Airway epithelial cell (primary cell): Measurements from ENCODE around the gene OR5B3. TPM values are rescaled to one million over a fixed set of nuclear protein-coding genes. Genes with fewer than 3 reads are reported as not detected.

Experiments
- total RNA-seq: library from RNA; depleted of rRNA; stranded (reverse); fragments of >200 nt; gene quantifications from 2 replicates; pipeline ENCODE4 v1.2.3, GENCODE V29; 2015

OR5B3 gene
- total RNA-seq, result not detected in 2 replicates

DNA sequence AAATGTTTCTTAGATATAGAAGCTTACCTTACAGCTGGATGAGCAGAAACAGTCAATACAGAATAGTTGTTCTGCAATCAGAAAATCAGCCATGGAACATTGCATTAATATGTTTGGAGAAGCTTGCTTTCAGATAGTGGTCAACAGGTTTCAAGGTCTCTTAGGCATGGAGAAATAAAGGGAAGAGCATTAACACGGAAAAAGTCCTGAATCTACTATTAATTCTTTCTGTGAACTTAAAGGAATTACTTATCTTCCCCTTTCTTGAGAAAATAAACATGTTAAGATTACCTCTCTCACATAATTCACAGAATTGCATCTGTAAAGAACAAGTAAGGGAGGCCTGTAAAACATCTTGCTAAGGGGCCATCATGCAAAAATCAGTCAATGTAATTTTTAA is at the start of gene OR5B3:
Gene OR5B3 (minus strand): TSS at position 101 of the 400 bp plus-strand sequence. CDS start 3,465 bp downstream, outside the sequence.

GRCh38 chr11:58442136-58442535 is 35.5 kb upstream of the OR5B3 start, which contains the start of gene OR5B12:
Gene OR5B12 (minus strand): TSS chr11:58442236. CDS start chr11:58440151, 2,085 bp downstream.

DNA sequence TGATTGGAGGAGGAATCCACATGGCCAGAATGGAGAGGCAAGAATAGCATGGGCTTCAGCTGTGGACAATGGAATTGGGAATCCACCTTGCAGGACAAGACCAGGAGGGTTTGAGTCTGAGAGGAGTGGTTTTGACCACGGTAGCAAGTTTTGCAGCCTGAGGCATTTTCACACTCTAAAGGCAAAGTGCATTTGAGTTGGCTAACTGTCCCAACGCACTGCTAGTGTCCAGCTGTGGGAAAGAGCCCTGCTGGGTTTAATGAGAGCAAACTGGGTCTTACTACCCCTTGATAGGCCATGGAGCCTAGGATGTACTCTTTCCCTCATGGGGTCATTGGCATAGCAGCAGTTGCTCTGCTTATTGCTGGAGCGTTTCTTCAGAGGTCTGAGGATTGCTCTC is 21.3 kb upstream of the OR5B3 start, which contains the start of gene OR5B2:
Gene OR5B2 (minus strand): TSS at position 101 of the 400 bp plus-strand sequence. CDS start 4,860 bp downstream, outside the sequence.

DNA sequence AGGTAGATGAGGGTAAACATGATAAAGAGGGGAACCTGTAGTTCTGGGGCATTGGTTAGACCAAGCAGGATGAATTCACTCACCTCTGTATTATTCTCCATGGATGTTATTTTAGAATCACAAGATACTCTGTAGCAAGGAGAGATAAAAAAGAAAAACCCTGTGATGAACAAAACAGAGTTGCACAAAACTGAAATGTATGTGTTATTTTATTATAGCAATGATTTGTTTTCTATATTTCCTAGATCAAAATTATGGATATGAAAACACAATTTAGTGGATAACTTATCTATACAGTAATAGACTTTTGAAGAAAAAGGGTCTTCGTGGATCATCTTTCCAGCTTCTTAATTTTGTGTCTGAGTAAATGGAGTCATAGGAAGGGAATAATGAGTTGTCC is 47.7 kb downstream of the OR5B3 start, which contains the start of gene OR5B17:
Gene OR5B17 (minus strand): TSS at position 101 of the 400 bp plus-strand sequence. CDS start 0 bp downstream, at position 101.

Other genes with a start within 250 kb of the OR5B3 start
- not detected in 2 replicates for gene OR9Q2, start 217.8 kb downstream of the OR5B3 start, total RNA-seq
- gene OR1S2, start 202.7 kb downstream of the OR5B3 start, total RNA-seq, result not detected in 2 replicates
- not detected in 2 replicates for gene OR1S1, start 194.2 kb downstream of the OR5B3 start, total RNA-seq
- not detected in 2 replicates for gene OR10Q1, start 178.0 kb downstream of the OR5B3 start, total RNA-seq
- not detected in 2 replicates for gene OR10W1, start 138.6 kb downstream of the OR5B3 start, total RNA-seq
- not detected in 2 replicates for gene OR5B17, start 47.8 kb downstream of the OR5B3 start, total RNA-seq
- not detected in 2 replicates for gene OR5B2, start 21.2 kb upstream of the OR5B3 start, total RNA-seq
- not detected in 2 replicates for gene OR5B12, start 35.4 kb upstream of the OR5B3 start, total RNA-seq
- gene OR5B21, start 101.2 kb upstream of the OR5B3 start, total RNA-seq, result not detected in 2 replicates
- gene LPXN, start 169.0 kb upstream of the OR5B3 start, total RNA-seq, result 9.5 and 11.8 TPM in 2 replicates
- 30.9 and 38.4 TPM in 2 replicates for gene ZFP91, start 172.2 kb upstream of the OR5B3 start, total RNA-seq
- 0.23 and 0.92 TPM in 2 replicates for gene CNTF, start 215.8 kb upstream of the OR5B3 start, total RNA-seq